HL-60 (cell line): Measurements from ENCODE around the gene TIGAR.

Experiments used
- DNase-seq, 2 experiments: peaks; one replicate each; pipeline ENCODE4 v3.0.0-alpha.2; 2010 to 2020; ENCODE audit warnings: low read depth in 1 of 2, low spot score in 1 of 2
- H3K27ac ChIP-seq: fragments of 250-450 bp; sonication (Bioruptor Pico); replicated peaks from 2 replicates; pipeline ENCODE4 v1.5.1; 2020; ENCODE audit warnings: mild to moderate bottlenecking, moderate library complexity
- H3K27me3 ChIP-seq: fragments of 250-450 bp; sonication (Bioruptor Pico); 2 replicates; pipeline ENCODE4 v1.5.1; 2021; ENCODE audit warnings: mild to moderate bottlenecking, moderate library complexity; ENCODE audit not compliant: insufficient read depth, poor library complexity, severe bottlenecking
- H3K4me3 ChIP-seq: replicated peaks from 2 replicates; pipeline ENCODE4 v1.5.1; 2011; ENCODE audit warnings: mild to moderate bottlenecking, control low read depth, low read length; ENCODE audit not compliant: insufficient read depth
- CTCF ChIP-seq: IDR thresholded peaks from one replicate; pipeline ENCODE4 v1.5.1; 2011; ENCODE audit warnings: low read length, control low read depth, inconsistent platforms; ENCODE audit not compliant: insufficient read depth
- GABPA ChIP-seq: IDR thresholded peaks from 2 replicates; pipeline ENCODE4 v1.6.1; 2012; ENCODE audit warnings: low read depth
- POLR2AphosphoS5 ChIP-seq: IDR thresholded peaks from 2 replicates; pipeline ENCODE4 v1.6.1; 2012; ENCODE audit warnings: low read depth
- REST ChIP-seq: IDR thresholded peaks from 2 replicates; pipeline ENCODE4 v1.6.1; 2012; ENCODE audit warnings: low read depth; ENCODE audit not compliant: insufficient replicate concordance
- SPI1 ChIP-seq: IDR thresholded peaks from 2 replicates; pipeline ENCODE4 v1.6.1; 2012; ENCODE audit warnings: low read depth, mild to moderate bottlenecking, borderline replicate concordance

The TIGAR gene

GRCh38 chr12:4325966-4326365 lies 5.0 kb downstream of the TIGAR start:
- no peak for TF ChIP-seq CTCF
- no peak for TF ChIP-seq SPI1
- TF ChIP-seq REST = no peak
- TF ChIP-seq GABPA = no peak
- TF ChIP-seq POLR2AphosphoS5 = no peak
- DNase-seq = no peak
- H3K27me3 ChIP-seq = no peaks in the 10 kb centered on the region
- no peak overlapping the region for H3K27ac ChIP-seq
- H3K4me3 ChIP-seq = no peak overlapping the region

- no peak for TF ChIP-seq POLR2AphosphoS5
- TF ChIP-seq SPI1 = no peak
- TF ChIP-seq REST = no peak
- no peak for TF ChIP-seq GABPA
- TF ChIP-seq CTCF = no peak
- Histone ChIP-seq H3K27ac (no peak overlapping the region), H3K4me3 (no peak overlapping the region), H3K27me3 (no peaks in the 10 kb centered on the region)
- DNase-seq = no peak
These were observed 6.3 kb downstream of the TIGAR start for GRCh38 chr12:4327293-4327692.

GRCh38 chr12:4330203-4330602 lies 9.2 kb downstream of the TIGAR start:
- Histone ChIP-seq H3K27ac (no peak overlapping the region), H3K4me3 (no peak overlapping the region), H3K27me3 (no peaks in the 10 kb centered on the region)
- TF ChIP-seq GABPA (no peak), CTCF (no peak), REST (no peak), SPI1 (no peak), POLR2AphosphoS5 (no peak)
- DNase-seq = no peak
